ENCODE results near the gene AP1M2. TPM values are rescaled to one million over a fixed set of nuclear protein-coding genes. Genes with fewer than 3 reads are reported as not detected.

The AP1M2 gene
- polyA plus RNA-seq, 2 of the 4 experiments (the other 2 are of a cell fraction) = 17.4 to 53.1 TPM

DNA sequence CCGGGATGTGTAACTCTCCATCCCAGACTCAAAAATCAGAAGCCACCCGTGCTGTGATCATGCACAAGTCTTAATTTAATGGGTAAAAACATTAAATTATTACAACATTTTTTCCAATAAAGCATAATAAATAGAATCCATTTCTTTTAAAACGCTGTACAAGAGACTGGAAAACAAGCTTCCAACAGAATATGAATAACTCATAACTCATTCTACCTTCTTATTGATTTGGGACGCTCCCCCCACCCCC is 20.8 kb downstream of the AP1M2 start:
- CTCF ChIA-PET = interaction anchor here (0.5 to 3.0 kb wide), 5 partner anchors 14 to 60 kb away, joined by 4 to 12 read pairs (median 5); no protein-coding TSS in a partner anchor
- FAIRE-seq (no peak), ATAC-seq (no peak), DNase-seq (ENCODE audit: low read depth in 1 of 2, low spot score in 1 of 2) (no peak)
- no peaks in the 10 kb centered on the region for H3K9me3 ChIP-seq
- peak overlapping the region; percentile 90 for H3K4me2 ChIP-seq
- H3K4me1 ChIP-seq = peaks cover 25% of the 10 kb centered on the region
- H3K27ac ChIP-seq = peak overlapping the region; percentile 54 to 96
- peak overlapping the region; percentile 75 for H3K4me3 ChIP-seq
- TF ChIP-seq NPAS2 (CRISPR knock-in tag; IDR thresholded peaks at IDR 0.05; ENCODE audit: borderline replicate concordance) (no peak), REST (IDR thresholded peaks at IDR 0.05) (no peak), BHLHE40 (IDR thresholded peaks at IDR 0.05; ENCODE audit: low read depth, low read length) (no peak), CBX8 (IDR thresholded peaks at IDR 0.05) (no peak), HOXB5 (CRISPR knock-in tag; IDR thresholded peaks at IDR 0.05) (no peak), JUN (IDR thresholded peaks at IDR 0.05) (no peak), POLR2A (IDR thresholded peaks at IDR 0.05; ENCODE audit: low read length) (no peak), CBX2 (IDR thresholded peaks at IDR 0.05; ENCODE audit: borderline replicate concordance, low read depth) (no peak), SREBF2 (IDR thresholded peaks at IDR 0.05) (no peak), HEYL (CRISPR knock-in tag; IDR thresholded peaks at IDR 0.05) (no peak), ZC3H11A (IDR thresholded peaks at IDR 0.05) (no peak), EHMT2 (IDR thresholded peaks at IDR 0.05; ENCODE audit: low read depth) (no peak), PBX3 (IDR thresholded peaks at IDR 0.05) (no peak), MAX (IDR thresholded peaks at IDR 0.05) (no peak), POLR2AphosphoS2 (conservative IDR thresholded peaks at IDR 0.05; ENCODE audit: low read length) (no peak), CEBPB (IDR thresholded peaks at IDR 0.05) (no peak), CHD2 (IDR thresholded peaks at IDR 0.05; ENCODE audit: low read length, partially characterized antibody) (no peak), RCOR1 (IDR thresholded peaks at IDR 0.05; ENCODE audit: low read depth, low read length) (no peak), RNF2 (IDR thresholded peaks at IDR 0.05; ENCODE audit: borderline replicate concordance, low read depth) (no peak), CTCF (IDR thresholded peaks at IDR 0.05) (no peak)
- POLR2A ChIA-PET = no interaction called here
- WGBS (ENCODE audit: missing lambda C conversion rate) = 8% methylated on average over 4 of the region's 4 CpGs

DNA sequence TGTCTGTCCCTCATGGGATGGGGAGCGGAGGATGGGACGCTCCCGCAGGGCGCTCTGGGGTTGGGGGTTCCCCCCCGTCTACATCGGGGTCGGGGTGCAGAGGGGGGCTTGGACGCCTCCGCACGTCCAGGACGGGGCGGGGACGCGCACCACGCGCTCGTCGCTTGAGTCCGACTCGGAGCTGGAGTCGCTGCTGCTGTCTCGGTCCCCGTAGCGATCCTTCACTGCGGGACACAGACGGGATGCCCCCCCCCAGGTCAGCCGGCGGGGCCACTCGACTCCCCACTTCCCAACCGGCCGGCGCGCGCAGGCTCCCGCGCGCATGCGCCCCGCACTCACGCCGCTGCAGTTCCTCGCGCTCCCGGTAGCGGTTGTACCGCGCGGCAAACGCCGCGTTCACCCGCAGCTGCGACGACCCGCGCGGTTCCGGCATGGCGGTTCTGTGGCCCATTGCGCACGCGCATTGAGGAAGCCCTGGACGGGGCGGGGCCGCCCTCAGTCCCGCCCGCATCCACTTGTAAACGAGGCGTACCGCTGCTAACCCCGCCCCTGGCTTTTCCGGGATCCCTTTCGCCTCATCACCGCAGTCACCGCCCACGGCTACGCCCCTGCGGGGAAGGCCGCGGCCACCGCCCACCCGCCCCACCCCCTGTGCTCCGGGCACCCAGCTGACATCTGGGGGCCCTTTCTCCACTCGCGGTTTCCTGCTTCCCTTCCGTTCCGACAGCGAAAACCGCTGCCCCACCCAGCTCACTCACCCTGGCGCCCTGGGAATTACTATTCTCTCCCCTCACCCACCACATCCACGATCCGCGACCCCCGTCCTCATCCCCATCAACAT is 21.3 kb downstream of the AP1M2 start, which contains the start of gene KRI1:
Gene KRI1, minus strand, starts transcription at position 444 of the 841 bp plus-strand sequence. Its CDS starts 11 bp downstream, at position 433.
- ChIA-PET CTCF (interaction anchor here (0.5 to 3.0 kb wide), 6 partner anchors 14 to 60 kb away, joined by 3 to 12 read pairs (median 4); no protein-coding TSS in a partner anchor), POLR2A (no interaction called here)
- ATAC-seq = peak; percentile 68 to 77
- Histone ChIP-seq H3K4me3 (peak within 1 kb of the TSS; percentile 75), H3K9me3 (no peaks in the 10 kb centered on the region), H3K4me1 (peaks cover 25% of the 10 kb centered on the region), H3K27ac (peak within 1 kb of the TSS; percentile 81 to 96), H3K4me2 (peak within 1 kb of the TSS; percentile 90)
- no peak for FAIRE-seq
- DNase-seq (ENCODE audit: low read depth in 1 of 2, low spot score in 1 of 2) = peak; percentile 90 to 95
- under 1% methylated on average over 27 of the region's 94 CpGs for WGBS (ENCODE audit: missing lambda C conversion rate)
- TF ChIP-seq KDM1A (IDR thresholded peaks at IDR 0.05; ENCODE audit: low read depth) = no peak
- no peak for TF ChIP-seq TFCP2L1 (CRISPR knock-in tag; IDR thresholded peaks at IDR 0.05)
- peak; percentile 94 for TF ChIP-seq MAX (IDR thresholded peaks at IDR 0.05)
- TF ChIP-seq JUN (IDR thresholded peaks at IDR 0.05) = peak in 1 of 2 experiments; percentile 68; a peak in 2 of 5 replicates
- no peak for TF ChIP-seq FOSB (CRISPR knock-in tag; IDR thresholded peaks at IDR 0.05)
- TF ChIP-seq HOXB13 (CRISPR knock-in tag; IDR thresholded peaks at IDR 0.05; ENCODE audit: low read depth) = no peak
- TF ChIP-seq CTCF (IDR thresholded peaks at IDR 0.05) = no peak
- TF ChIP-seq, protein P1, sequence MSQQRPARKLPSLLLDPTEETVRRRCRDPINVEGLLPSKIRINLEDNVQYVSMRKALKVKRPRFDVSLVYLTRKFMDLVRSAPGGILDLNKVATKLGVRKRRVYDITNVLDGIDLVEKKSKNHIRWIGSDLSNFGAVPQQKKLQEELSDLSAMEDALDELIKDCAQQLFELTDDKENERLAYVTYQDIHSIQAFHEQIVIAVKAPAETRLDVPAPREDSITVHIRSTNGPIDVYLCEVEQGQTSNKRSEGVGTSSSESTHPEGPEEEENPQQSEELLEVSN (IDR thresholded peaks at IDR 0.05; ENCODE audit: borderline replicate concordance, low read depth) = peak; percentile 96
- 0 out of 2 replicates have a peak, but pooled peaks have one; percentile 72 for TF ChIP-seq MYC (IDR thresholded peaks at IDR 0.05; ENCODE audit: borderline replicate concordance, low read length)
- TF ChIP-seq POLR2A (IDR thresholded peaks at IDR 0.05; ENCODE audit: low read length) = peak; percentile 89
